Measurements from ENCODE around the gene SNX6.
"Not testable (repeated sequence)": the region's sequence is repeated elsewhere in the genome, so short reads cannot be mapped to it uniquely, and the experiment has no call there.

The SNX6 gene

GRCh38 chr14:34668111-34668510 is 38.2 kb upstream of the SNX6 start:
- ChIA-PET POLR2A (no interaction called here), CTCF (no interaction called here)
- TF ChIP-seq SP1 (IDR thresholded peaks at IDR 0.05) (no peak), FOXM1 (IDR thresholded peaks at IDR 0.05; ENCODE audit: borderline replicate concordance) (no peak), ZNF384 (IDR thresholded peaks at IDR 0.05) (no peak), HDGF (IDR thresholded peaks at IDR 0.05; ENCODE audit: borderline replicate concordance) (no peak), NFRKB (IDR thresholded peaks at IDR 0.05) (no peak), TARDBP (IDR thresholded peaks at IDR 0.05) (no peak), CTBP1 (IDR thresholded peaks at IDR 0.05; ENCODE audit: borderline replicate concordance) (no peak), L3MBTL2 (conservative IDR thresholded peaks at IDR 0.05) (no peak), ELF4 (IDR thresholded peaks at IDR 0.05) (no peak)
- no peak for DNase-seq (ENCODE audit: extremely low spot score)

DNA sequence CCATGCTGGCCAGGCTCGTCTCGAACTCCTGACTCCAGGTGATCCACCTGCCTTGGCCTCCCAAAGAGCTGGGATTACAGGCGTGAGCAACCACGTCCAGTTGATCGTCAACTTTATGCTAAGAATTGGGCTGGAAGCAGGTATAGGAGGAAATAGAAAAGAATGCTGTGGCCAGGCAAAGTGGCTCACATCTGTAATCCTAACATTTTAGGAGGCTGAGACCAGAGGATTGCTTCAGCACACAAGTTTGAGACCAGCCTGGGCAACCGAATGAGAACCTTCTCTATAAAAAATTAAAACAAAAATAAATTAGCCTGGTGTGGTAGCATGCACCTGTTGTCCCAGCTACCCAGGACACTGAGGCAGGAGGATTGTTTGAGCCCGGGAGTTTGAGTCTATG is 37.1 kb upstream of the SNX6 start:
- ChIA-PET CTCF (no interaction called here), POLR2A (no interaction called here)
- no peak for TF ChIP-seq SP1 (IDR thresholded peaks at IDR 0.05)
- TF ChIP-seq ELF4 (IDR thresholded peaks at IDR 0.05), result no peak
- TF ChIP-seq FOXM1 (IDR thresholded peaks at IDR 0.05; ENCODE audit: borderline replicate concordance), result no peak
- TF ChIP-seq LEF1 (IDR thresholded peaks at IDR 0.05; ENCODE audit: borderline replicate concordance), result no peak
- TF ChIP-seq BHLHE40 (IDR thresholded peaks at IDR 0.05; ENCODE audit: borderline replicate concordance), result no peak
- TF ChIP-seq HDGF (IDR thresholded peaks at IDR 0.05; ENCODE audit: borderline replicate concordance), result no peak
- TF ChIP-seq SUZ12 (IDR thresholded peaks at IDR 0.05), result no peak
- TF ChIP-seq NFRKB (IDR thresholded peaks at IDR 0.05), result no peak
- no peak for TF ChIP-seq ARNT (IDR thresholded peaks at IDR 0.05)
- no peak for TF ChIP-seq FOXK2 (IDR thresholded peaks at IDR 0.05)
- TF ChIP-seq ZNF384 (IDR thresholded peaks at IDR 0.05), result no peak
- TF ChIP-seq CTBP1 (IDR thresholded peaks at IDR 0.05; ENCODE audit: borderline replicate concordance), result no peak
- no peak for DNase-seq (ENCODE audit: extremely low spot score)

DNA sequence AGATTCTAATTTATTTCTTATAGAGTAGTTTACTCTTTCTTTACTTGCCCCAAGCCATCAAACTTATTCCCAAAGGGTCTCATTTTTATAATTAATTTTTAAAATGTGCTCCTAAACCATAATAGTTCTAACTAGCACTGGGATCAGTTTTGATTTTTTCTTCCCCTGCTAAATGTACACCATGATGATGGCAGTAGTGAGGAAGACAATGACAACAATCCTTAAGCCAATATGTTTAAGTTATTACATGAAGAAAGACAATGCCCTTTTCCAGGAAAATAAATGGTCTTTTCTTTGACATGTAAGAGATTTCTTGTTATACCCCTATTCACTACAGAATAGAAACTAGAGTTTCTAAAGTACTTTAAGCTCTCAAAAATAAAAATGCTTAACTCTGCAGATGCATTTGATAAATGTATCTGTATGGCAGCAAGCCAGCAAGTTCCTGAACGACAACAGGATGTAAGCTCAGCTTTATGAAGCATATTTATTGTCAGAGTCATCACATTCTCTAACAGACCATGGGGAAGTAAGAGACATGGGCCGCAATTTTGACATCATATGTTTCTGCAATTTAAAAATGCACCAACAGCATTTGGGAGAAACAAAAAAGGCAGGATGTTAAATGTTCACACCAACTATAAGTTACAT is 36.0 kb upstream of the SNX6 start:
- POLR2A ChIA-PET, result no interaction called here

DNA sequence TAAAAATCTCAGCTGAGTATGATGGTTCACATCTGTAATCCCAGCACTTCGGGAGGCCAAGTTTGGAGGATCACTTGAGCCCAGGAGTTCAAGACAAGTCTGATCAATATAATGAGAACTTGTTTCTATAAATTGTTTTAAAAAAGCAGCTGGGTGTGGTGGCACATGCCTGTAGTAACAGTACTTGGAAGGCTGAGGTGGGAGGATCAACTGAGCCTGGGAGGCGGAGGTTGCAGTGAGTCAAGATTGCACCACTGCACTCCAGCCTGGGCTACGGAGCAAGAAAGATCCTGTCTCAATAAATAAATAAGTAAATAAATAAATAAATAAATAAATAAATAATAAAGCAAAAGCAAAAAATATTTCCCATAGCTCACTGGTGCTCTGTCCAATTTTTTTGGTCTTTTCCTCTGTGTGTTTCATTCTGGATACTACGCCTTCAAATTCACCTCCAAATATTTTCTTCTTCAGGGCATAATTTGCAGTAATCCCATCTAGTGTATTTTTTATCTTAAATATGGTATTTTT is 32.7 kb upstream of the SNX6 start:
- CTCF ChIA-PET, result no interaction called here
- no peak for TF ChIP-seq L3MBTL2 (conservative IDR thresholded peaks at IDR 0.05)
- TF ChIP-seq HDGF (IDR thresholded peaks at IDR 0.05; ENCODE audit: borderline replicate concordance), result no peak
- TF ChIP-seq LEF1 (IDR thresholded peaks at IDR 0.05; ENCODE audit: borderline replicate concordance), result no peak
- TF ChIP-seq BHLHE40 (IDR thresholded peaks at IDR 0.05; ENCODE audit: borderline replicate concordance), result no peak
- no peak for TF ChIP-seq NFRKB (IDR thresholded peaks at IDR 0.05)
- no peak for DNase-seq (ENCODE audit: extremely low spot score)
- POLR2A ChIA-PET, result no interaction called here

More for the DNA sequence above, 36.0 kb upstream of the SNX6 start:
- no peak for TF ChIP-seq ELF4 (IDR thresholded peaks at IDR 0.05)
- CTCF ChIA-PET, result no interaction called here
- no peak for DNase-seq (ENCODE audit: extremely low spot score)

DNA sequence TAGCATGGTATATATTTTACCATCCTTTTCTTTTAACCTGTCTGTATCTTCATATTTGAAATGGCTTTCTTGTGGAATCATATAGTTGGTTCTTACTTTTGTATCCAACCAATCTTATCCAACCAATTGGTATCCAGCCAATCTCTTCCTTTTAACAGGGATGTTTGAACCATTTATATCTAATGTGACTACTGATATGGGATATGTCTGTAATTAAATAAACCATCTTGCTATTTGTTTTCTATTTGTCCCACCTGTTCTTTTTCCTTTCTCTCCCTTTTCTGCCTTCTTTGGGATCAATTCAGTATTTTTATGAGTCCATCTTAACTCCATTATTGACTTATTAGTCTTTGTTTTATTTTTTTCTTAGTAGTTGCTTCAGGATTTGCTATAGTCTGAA is 30.8 kb upstream of the SNX6 start:
- TF ChIP-seq BHLHE40 (IDR thresholded peaks at IDR 0.05; ENCODE audit: borderline replicate concordance), result no peak
- CTCF ChIA-PET, result no interaction called here
- DNase-seq (ENCODE audit: extremely low spot score), result no peak
- POLR2A ChIA-PET, result no interaction called here

DNA sequence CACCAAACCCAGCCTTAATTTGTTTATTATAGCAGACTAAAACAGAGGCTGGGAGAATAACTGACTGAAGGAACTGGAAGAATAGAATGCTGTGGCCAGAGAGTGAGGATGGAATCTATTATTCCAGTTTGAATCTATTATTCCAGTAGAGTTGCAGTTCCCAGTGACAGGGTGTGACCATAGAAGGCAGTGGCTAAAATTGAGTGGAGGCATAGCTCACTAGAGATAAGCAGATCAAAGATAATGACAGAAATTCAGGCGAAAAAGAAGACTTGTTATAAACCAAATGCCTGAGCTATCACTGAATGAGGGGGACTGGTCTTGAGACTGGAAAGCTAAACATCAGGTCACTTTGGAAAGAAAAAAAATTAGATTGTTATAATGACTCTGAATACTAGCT is 26.0 kb upstream of the SNX6 start:
- ChIA-PET CTCF (no interaction called here), POLR2A (no interaction called here)
- TF ChIP-seq BHLHE40 (IDR thresholded peaks at IDR 0.05; ENCODE audit: borderline replicate concordance) (no peak), HDGF (IDR thresholded peaks at IDR 0.05; ENCODE audit: borderline replicate concordance) (no peak)
- DNase-seq (ENCODE audit: extremely low spot score), result no peak

DNA sequence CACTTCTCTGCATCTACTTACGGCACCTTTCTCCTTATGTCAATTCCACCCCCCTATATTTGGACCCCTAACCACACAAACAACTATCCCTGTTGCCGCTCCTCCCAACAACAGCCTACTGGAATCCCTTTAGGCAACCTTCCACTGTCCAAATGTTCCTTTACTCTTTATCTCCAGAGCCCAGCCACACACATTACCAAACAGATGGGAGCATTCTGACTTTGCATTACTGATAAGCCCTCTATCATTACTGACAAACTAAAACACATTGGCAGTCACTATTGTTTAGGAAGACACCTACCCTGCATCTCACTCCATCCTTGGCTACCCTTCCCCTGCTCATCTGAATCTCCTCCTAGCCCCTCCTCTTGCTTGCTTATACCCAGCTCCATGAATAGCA is 23.1 kb upstream of the SNX6 start:
- CTCF ChIA-PET; POLR2A ChIA-PET; DNase-seq (ENCODE audit: extremely low spot score): not testable (repeated sequence)

DNA sequence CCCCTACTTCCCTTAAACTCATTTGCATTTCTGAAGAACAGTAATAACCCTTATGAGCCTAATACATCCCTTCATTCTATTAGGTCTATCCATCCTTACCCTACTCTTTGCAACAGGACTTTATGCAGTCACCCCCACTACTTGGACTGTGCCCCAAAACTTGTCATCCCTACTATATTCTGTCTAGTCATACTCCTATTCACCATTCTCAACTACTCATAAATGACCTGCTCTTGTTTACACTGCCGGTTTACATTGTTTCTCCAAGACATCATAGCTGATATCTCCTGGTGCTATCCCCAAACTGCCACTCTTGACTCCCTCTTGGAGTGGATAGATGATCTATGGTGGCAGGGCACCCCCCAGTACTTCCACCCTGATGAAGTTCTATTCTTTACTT is 22.4 kb upstream of the SNX6 start:
- POLR2A ChIA-PET; DNase-seq (ENCODE audit: extremely low spot score); CTCF ChIA-PET: not testable (repeated sequence)

GRCh38 chr14:34650786-34651584 is 21.0 kb upstream of the SNX6 start:
- POLR2A ChIA-PET, result no interaction called here
- DNase-seq (ENCODE audit: extremely low spot score), result no peak
- TF ChIP-seq LEF1 (IDR thresholded peaks at IDR 0.05; ENCODE audit: borderline replicate concordance) (no peak), CTBP1 (IDR thresholded peaks at IDR 0.05; ENCODE audit: borderline replicate concordance) (no peak), SP1 (IDR thresholded peaks at IDR 0.05) (no peak), BHLHE40 (IDR thresholded peaks at IDR 0.05; ENCODE audit: borderline replicate concordance) (no peak), NFRKB (IDR thresholded peaks at IDR 0.05) (no peak)
- CTCF ChIA-PET, result interaction anchor here (0.6 kb wide), 2 partner anchors 82 to 96 kb away, joined by 3 to 10 read pairs; no protein-coding TSS in a partner anchor

DNA sequence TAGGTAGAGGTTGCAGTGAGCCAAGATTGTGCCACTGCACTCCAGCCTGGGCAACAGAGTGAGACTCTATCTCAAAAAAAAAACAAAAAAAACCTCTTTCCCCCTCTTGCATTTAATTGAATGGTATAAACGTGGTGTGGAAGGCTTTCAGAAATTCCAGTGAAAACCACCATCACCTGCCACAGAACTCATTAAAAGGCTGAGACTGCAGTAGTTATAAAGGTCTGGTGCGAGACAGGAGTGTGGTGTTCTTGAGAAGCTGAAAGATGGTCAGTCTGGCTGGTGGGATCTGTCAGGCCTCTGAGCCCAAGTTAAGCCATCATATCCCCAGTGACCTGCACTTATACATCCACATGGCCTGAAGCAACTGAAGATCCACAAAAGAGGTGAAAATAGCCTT is 20.1 kb upstream of the SNX6 start:
- CTCF ChIA-PET, result interaction anchor here (0.6 kb wide), 1 partner anchor 83 kb away, joined by 10 read pairs; no protein-coding TSS in a partner anchor
- POLR2A ChIA-PET, result interaction anchor here (1.8 kb wide), 1 partner anchor 19 kb away, joined by 6 read pairs; the partner anchor contains the start of gene SNX6
- not testable (repeated sequence) for DNase-seq (ENCODE audit: extremely low spot score)
